MV-4-11 (cell line): ENCODE data around the gene MOB2.

Experiments used
- DNase-seq: peaks from one replicate; lab custom pipeline; 2025; lab: John Stamatoyannopoulos, UW

Gene MOB2

DNA sequence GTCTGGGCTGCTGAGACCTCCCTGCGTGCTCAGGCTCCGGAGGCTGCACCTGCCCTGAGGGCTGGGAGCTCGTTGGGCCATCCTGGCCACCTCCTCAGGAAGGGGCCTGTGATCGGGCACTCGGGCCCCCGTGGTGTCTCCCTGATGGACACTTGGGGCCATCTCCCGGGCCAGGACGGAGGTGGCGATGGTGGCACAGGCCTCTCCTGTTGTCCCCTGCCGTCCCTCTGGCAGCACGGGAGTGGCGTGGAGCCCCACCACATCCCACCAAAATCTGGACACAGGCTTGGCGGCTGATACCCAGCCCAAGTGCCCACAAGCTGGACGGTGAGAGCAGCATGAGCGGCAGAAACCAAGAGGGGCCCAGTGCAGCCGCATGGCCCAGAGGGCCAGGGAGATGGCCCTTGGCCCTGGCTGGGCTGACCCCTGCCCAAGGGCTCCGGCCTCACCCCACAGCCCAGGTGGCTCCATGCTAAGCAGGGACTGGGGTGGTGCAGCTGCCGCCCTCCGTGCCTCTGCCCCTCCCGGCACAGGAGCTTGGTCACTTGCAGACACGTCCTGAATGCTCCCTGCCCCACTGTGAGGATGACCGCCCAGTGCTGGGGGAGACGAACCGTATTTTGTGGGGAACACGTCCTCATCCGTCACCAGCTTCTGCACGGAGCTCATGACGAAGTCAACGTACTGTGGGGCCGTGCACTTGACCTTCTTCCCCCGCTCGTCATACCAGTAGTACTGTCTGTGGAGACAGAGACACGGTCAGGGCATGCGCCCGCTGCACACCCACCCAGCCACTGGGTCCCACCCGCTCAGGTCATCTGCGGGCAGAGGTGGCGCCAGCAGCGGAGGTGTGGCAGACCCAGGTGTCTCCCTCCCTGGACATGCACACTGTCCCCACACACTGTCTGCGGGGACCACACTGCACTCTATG lies 15.6 kb downstream of the MOB2 start:
- DNase-seq: no peak

DNA sequence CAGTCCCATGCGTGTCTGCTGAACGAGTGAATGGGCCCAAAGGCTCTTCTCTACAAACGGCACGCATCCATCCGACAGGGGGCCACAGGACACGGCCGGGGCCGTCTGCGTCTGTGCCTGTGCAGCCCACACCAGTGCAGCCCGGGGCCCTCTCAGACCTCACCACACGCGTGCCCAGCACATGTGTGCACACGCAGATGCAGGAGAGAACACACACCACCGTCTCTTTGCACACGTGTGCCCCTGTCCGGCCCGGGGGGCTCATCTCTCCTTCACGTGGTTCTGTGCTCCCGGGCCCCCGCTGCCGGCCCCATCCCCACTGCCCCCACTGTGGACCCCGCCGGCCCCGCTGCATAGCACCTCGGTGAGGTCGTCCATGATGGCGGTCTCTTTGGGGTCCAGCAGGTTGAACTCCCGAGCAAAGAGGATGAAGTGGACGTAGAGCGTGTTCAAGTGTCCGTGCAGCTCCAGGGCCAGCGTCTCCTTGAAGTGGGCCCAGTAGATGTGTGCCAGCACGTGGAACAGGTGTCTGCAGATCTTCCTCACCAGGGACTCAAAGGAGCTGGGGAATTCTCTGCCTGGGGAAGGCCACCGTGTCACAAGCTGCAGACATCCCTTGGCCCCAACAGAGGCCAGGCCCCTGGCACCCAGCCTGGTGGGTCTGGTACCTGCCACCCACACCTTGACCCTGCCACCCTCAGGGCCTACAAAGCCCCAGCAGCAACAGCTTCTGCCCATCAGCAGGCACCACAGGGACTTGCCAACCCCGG lies 16.5 kb downstream of the MOB2 start:
- DNase-seq: no peak

DNA sequence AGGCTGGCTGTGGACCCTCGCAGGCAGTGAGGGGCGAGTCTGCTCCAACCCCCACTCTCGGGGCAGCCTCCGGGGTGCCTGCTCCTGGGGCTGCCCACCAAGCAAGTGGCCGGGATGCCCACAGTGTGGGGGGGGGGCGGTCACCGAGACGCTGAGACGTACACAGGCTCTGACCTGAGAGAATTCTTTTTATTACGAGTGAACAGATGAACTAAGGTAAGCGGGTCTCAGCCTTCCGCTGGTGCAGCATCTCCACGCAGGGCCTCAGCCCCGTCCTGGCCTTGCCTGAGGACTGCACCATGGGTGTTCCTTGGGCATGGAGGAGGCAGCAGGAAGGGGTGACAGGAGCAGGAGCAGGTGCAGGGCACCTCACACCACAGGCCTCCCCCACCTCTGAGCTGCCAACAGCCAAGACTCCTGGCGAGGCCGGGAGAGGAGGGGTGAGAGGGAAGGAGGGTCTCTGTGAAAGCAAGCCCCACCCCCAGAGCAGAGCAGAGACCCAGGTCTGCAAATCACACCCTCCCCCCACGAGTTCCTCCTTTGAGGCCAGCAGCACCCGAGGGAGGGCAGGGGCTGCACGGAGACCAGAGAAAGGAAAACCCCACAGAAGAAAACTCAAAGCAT lies 17.2 kb downstream of the MOB2 start:
- DNase-seq: no peak

DNA sequence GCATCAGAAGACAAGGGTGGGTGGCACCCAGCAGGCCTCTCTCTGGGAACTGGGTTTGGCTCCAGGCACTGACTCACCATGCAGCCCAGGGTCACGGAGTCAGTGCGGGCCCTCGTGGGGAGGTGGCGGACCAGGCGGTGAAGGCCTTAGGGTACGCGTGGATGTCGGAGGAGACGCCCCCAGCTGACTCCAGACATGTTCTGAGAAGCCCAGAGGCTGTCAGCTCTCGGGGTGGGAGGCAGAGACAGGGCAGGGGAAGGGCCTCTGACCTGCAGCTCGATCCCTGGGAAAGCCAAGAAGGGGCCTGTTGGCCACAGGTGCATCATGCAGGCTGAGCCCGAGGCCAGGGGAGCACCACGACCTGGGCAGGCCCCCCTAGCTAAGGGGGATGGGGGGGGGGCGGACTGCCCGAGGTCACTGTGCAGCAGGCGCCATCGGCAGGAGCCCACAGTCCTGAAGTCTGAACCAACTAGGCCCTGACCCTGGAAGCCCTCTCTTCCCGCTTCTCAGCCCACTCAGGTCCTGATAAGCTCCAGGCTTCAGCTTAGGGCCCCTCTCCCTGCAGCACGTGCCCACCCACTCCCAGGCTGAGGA lies 18.0 kb downstream of the MOB2 start:
- DNase-seq: no peak

DNA sequence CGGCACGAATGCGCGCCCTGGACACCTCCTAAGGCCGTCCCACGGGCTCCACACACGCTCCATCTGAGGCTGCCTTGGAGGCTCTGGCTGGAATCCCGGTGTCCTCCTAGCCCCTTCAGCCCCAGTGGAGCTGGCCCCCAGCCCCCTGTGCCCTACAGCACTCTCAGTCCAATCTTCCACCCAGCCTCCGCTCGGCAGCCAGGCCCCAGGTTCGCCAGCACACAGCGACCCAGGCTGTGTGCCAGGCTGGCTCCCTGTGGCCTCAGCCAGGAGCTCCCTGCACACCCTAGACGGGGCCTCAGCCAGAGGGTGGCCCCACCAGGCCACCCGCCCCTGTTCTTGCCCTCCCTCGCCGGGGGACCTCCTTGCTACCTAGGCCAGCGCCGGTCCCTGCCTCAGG lies 18.6 kb downstream of the MOB2 start:
- DNase-seq: no peak

GRCh38 chr11:1467270-1467669 lies 19.3 kb downstream of the MOB2 start:
- DNase-seq: no peak

DNA sequence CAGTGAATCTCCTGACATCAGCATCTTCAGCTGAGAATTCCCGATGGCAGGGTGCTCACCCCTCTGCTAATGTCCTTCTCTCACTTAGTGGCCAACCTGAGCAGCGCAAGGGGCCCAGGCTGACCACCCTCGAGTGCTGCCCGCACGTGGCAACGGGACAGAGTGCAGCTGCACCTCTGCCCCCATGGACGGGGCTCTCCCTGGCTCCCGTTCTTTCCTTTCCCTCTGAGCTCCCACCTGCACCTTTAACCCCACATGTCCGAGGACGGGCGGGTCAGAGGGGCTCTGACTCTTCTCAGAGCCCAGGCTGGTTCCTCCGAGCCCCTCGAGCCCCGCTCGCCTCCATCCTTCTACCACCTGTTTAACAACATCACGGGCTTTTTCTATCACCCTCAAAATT lies 19.8 kb downstream of the MOB2 start:
- DNase-seq: no peak

DNA sequence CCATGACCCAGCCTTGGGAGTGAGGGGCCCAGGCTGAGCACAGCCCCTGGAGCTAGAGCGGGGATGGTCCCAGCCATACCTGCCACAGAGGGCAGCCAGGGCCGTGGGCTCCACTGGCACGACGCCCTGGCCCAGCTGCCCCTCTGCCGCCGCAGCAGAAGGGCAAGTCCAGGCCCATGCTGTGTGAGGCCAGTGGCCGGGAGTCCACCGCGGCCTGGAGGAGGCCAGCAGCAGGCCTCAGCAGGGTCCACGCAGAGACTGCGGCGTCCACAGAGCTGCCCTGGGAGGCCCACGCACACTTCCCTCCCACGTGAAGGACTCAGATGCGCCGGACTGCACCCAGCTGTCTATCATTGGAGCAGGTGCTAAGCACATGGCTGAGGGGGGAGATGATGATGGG lies 23.5 kb downstream of the MOB2 start:
- DNase-seq: no peak

- DNase-seq: no peak
These were observed 23.9 kb downstream of the MOB2 start for GRCh38 chr11:1462698-1462975.

GRCh38 chr11:1461826-1462697 lies 24.5 kb downstream of the MOB2 start:
- DNase-seq: no peak

GRCh38 chr11:1460986-1461825 lies 25.4 kb downstream of the MOB2 start:
- no peak for DNase-seq

GRCh38 chr11:1460396-1460985 lies 26.1 kb downstream of the MOB2 start:
- DNase-seq: no peak

DNA sequence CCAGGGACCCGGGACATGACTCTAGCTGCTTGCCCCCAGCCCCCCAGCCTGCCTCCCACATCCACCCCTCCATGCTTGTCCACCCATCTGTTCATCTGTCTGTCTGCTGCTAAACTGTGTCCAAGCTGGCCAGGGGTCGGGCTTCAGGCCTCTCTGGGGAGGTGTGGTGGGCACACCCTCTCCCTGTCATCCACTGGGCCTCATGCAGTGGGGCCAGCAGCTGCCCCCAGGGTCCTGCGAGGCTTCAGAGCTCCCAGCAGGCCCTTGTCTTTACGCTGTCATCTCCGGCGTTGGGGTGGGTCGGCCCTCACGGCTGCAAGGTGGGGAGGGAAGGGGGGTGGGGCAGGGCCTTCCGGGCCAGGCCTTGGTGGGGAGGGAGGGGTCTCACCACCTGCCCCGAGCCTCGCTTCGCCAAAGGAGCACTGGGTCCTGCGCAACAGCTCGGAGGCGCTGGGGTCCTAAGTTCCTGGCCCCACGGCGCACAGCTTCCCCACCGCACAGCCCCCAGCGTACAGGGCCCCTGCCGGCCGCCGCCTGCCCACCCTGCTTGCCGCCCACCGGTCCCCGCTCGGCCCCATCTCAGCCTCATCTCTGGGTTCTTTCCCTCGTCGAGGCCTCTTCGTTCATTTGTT lies 26.7 kb downstream of the MOB2 start:
- DNase-seq: no peak

GRCh38 chr11:1459219-1459575 lies 27.4 kb downstream of the MOB2 start:
- no peak for DNase-seq

GRCh38 chr11:1458340-1459218 lies 28.0 kb downstream of the MOB2 start:
- no peak for DNase-seq

DNA sequence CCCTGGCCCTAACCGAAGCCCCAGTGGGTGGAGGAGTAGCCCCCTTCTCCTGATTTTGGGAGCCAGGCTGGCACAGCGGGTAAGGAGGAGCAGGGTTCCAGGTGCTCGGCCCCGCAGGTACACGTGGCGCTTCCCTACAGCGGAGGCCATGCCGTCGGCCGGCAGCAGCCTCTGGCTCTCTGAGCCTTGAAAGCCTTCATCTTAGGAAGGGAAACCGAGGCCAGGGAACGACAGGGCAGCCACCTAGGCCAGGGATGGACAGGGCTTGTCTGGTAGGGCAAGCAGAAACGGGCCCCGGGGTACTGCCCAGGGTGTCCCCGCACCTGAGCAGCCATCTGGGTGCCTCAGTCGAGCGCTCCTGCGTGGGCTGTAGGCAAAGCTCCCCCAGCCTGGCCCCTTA lies 28.7 kb downstream of the MOB2 start:
- no peak for DNase-seq

- no peak for DNase-seq
These were observed 29.3 kb downstream of the MOB2 start for GRCh38 chr11:1457326-1457680.

DNA sequence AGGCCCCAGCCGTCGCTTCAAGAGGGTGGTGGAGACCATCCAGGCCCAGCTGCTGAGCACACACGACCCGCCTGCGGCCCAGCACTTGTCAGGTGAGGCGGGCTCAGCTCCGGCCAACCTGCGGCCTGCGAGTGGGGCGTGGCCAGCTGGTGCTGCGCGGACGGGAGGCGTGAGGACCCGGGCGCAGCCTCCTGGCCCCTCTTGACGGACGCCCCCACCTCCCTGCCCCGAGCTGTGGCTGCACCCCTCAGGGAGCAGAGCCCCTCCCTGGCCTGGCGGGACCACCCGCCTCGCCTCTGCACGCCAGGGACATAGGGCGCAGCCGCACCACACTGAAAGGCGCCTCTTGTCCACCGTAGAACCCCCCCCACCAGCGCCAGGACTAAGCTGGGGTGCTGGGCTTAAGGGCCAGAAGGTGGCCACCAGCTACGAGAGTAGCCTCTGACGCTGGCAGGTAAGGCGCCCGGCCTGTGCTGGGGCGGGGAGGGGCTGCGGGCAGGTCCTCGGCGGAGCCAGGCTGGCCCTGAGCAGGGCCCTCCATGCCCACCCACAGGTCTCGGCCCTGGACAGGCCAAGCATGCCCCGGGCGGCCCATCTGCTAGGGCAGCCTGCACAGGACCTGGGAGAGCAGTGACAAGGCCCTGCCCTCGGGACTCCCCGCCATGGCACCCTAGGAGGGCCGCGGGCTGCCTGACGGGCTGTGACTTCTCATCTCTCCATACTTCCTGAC lies 29.8 kb downstream of the MOB2 start:
- DNase-seq: no peak
